Mesangial cell (primary cell): ENCODE measurements around the gene ZMYM4. TPM values are rescaled to one million over a fixed set of nuclear protein-coding genes. Genes with fewer than 3 reads are reported as not detected.

ENCODE experiments used
- total RNA-seq: library from RNA; depleted of rRNA; stranded (reverse); fragments of >200 nt; gene quantifications from 2 replicates; pipeline ENCODE4 v1.2.3, GENCODE V29; 2015

Gene ZMYM4
- total RNA-seq = 18.6 and 21.3 TPM in 2 replicates

DNA sequence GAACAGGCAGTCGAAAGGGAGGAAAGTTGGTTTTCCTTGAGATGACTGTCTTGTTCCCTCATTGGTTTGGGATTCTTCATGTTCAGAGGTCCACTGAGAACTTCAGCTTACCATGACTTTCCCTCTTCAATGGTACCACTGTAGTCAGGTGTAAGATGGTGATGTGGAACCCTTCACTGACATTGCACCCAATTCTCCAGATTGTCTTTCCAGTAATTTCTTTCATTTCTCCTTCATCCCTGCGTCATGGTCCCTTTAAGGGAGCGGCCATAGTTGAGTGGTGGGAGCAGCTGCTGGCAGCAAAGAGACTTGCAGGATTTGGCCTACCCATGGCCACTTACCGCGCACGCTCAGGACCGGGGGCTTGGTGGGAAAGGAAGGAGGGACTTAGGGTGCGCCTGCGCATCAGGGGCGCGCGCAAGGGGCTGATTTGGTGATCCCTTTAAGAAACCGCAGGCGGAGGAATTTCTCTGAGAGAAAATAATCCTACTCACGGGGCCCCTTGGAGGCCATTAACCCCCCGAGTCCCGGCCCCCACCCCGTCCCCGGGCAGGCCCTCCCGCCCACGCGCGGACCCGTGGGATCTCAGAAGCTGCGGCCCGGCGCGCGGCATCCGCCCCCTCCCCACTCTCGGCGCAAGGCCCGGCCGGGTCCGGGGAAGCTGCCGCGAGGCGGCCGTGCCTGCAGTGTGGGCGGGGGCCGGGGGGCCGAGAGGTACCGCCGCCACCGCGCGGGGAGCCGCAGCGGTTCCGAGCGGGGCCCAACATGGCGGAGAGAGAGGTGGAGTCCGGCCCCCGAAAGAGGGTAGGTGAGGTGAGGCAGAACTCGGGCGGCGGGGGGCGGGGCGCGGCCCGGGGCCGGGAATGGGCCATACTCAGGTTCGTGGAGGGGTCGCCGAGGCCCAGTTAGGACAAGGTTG lies at the start of gene ZMYM4:
Gene ZMYM4, plus strand, starts transcription at position 428 of the 919 bp plus-strand sequence. Its CDS starts 338 bp downstream, at position 766.

Other genes with a start within 250 kb of the ZMYM4 start
- gene ZMYM6, start 236.8 kb upstream of the ZMYM4 start, total RNA-seq = 8.5 and 10.8 TPM in 2 replicates
- gene ZMYM1, start 189.3 kb upstream of the ZMYM4 start, total RNA-seq = 4.7 and 9.8 TPM in 2 replicates
- gene SFPQ, start 75.6 kb upstream of the ZMYM4 start, total RNA-seq = 126 and 144 TPM in 2 replicates